ENCODE measurements around the gene ATP8A1.

The ATP8A1 gene

DNA sequence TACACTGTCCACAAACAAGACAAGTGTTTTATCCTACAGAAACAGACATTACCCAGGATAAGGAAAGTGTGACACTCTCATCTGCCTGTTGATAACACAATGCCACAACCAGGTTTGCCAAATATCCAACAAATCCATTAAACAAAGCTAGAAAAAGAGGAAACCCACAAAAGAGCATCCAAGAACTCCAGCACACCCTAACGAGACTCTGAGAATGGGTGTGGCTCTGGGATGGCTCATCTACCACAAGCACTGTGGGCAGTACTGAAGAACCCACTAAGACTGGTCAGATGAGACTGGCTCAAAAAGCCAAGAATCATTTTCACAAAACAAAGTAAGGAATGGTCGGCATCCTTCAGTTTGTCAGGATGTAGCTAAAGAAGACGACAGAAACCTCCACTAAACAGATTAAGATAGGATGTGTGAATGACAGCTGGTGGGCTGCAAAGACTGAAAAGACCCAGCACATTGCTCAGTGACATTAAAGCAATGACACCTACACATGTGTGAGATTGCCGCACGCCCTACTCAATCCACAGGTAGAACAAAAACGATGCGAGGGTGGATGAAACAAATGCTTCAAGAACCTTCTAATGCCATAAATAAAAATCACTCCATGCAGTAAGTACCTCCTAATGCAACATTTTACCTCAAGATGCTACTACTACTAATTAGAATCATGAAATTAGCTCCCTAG lies 14.7 kb downstream of the ATP8A1 start:
- peak overlapping the region; percentile 97 for H3K27ac Mint-ChIP-seq
- peaks cover 62% of the 10 kb centered on the region for H3K4me1 Mint-ChIP-seq
- DNase-seq (ENCODE audit: low spot score in 2 of 2) (no peak), ATAC-seq (ENCODE audit: low read depth) (no peak)
- H3K36me3 Mint-ChIP-seq: no peaks in the 10 kb centered on the region
- H3K27me3 Mint-ChIP-seq: no peaks in the 10 kb centered on the region
- peaks cover 1% of the 10 kb centered on the region for H3K9me3 Mint-ChIP-seq
- H3K4me3 Mint-ChIP-seq: peak overlapping the region; percentile 55

DNA sequence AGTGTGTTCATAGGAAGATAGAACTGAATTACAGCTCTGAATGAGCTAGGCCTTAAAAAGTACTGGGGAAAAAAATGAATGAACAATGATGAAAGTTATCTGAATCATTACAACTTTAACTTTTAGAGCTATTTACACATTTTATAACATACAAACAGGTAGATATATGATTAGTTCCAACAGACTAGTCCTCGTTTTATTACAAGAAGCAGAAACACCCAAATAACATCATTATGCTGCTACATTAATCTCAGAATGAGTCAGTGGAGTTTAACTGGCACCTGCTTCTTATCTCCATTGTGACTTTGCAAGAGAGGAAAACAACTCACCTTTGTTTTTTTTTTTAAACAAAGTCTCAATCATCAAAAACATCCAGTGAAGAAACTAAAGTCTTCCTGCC lies 15.2 kb downstream of the ATP8A1 start:
- peak overlapping the region; percentile 55 for H3K4me3 Mint-ChIP-seq
- no peaks in the 10 kb centered on the region for H3K36me3 Mint-ChIP-seq
- ATAC-seq (ENCODE audit: low read depth) (no peak), DNase-seq (ENCODE audit: low spot score in 2 of 2) (no peak)
- no peaks in the 10 kb centered on the region for H3K27me3 Mint-ChIP-seq
- peak overlapping the region; percentile 97 for H3K27ac Mint-ChIP-seq
- peaks cover 68% of the 10 kb centered on the region for H3K4me1 Mint-ChIP-seq
- peaks cover 1% of the 10 kb centered on the region for H3K9me3 Mint-ChIP-seq

DNA sequence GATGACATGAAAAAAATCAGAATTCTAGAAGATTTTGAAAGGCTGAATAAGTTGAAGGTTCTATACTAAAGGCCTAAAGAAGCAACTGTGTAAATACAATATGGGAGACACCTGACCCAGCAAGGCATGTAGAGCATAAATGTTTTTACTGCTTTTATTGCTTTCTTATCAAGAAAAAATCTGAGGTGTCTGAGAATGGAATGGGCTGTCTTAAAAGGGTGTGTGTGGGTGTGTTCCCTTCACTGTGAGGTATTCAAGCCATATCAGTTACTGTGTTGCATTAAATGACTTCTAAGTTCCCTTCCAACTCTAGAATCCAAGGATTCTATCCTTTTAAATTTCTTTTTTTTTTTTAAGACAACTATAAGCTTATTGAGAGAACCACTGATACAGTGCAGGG lies 15.7 kb downstream of the ATP8A1 start:
- H3K4me1 Mint-ChIP-seq: peaks cover 71% of the 10 kb centered on the region
- no peaks in the 10 kb centered on the region for H3K36me3 Mint-ChIP-seq
- DNase-seq (ENCODE audit: low spot score in 2 of 2) (no peak), ATAC-seq (ENCODE audit: low read depth) (no peak)
- H3K9me3 Mint-ChIP-seq: peaks cover 1% of the 10 kb centered on the region
- H3K27me3 Mint-ChIP-seq: no peaks in the 10 kb centered on the region
- no peak overlapping the region for H3K4me3 Mint-ChIP-seq
- peak overlapping the region; percentile 97 for H3K27ac Mint-ChIP-seq

DNA sequence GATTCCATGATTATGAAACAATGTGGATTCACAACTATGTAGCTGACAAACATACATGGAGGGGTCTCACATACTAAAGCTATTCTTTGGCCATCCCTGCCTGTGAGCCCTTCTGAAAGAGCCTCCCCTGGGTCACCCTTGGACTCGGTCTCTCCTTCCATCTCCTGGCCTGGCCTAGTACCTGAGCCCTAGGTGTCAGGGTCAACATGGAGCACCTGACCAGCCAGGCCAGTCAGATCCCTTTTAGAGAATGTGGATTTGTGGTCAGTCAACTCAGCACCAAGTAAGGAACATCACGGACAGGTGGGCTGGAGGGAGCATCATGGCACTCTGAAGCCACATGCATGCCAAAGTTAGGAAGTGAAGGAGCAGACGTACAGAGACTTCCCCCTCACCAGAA lies 16.3 kb downstream of the ATP8A1 start:
- H3K4me3 Mint-ChIP-seq: no peak overlapping the region

DNA sequence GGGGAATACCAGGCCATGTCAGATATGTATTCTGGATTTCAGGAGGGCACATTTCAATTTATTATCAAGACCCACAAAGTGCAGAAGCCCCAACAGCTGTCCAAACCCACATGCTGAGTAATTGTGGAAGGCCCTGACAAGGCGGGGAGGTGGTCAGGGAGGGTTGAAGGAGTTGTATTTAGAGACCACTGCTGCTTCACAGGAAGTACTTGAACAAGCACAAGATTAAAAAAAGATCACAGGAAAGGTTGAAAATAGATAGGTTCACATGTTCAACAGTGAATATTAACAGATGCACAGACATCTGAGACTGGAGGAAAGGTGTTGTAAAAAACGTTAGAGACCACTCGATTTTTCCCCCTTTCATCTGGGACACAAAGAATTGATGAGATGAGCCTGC lies 17.9 kb downstream of the ATP8A1 start:
- ATAC-seq (ENCODE audit: low read depth) (no peak), DNase-seq (ENCODE audit: low spot score in 2 of 2) (no peak)
- Mint-ChIP-seq H3K27ac (peak overlapping the region; percentile 86), H3K4me3 (peak overlapping the region; percentile 65), H3K4me1 (peaks cover 65% of the 10 kb centered on the region), H3K9me3 (peaks cover 1% of the 10 kb centered on the region), H3K27me3 (no peaks in the 10 kb centered on the region), H3K36me3 (no peaks in the 10 kb centered on the region)

More for the DNA sequence above, 16.3 kb downstream of the ATP8A1 start:
- ATAC-seq (ENCODE audit: low read depth): no peak
- Mint-ChIP-seq H3K36me3 (no peaks in the 10 kb centered on the region), H3K9me3 (peaks cover 1% of the 10 kb centered on the region), H3K4me1 (peaks cover 71% of the 10 kb centered on the region), H3K27me3 (no peaks in the 10 kb centered on the region), H3K27ac (peak overlapping the region; percentile 97)
- no peak for DNase-seq (ENCODE audit: low spot score in 2 of 2)

DNA sequence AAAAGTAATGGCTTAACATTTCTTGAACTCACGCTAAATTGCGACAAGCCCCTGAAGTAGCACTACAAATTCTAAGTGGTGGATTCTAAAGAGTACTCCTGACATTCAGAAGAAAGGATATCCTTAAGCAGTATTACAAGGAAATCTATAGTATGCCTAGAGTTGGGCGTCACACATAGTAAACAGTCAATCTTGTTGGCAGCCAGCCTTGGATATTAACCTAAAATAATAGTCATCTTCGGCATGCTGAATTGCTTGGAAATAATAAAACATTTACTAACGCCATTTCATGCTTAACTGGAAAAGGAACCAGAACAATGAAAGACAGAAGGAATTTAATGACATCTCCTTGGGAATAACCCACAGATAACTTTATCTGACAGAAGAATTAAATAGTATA lies 18.6 kb downstream of the ATP8A1 start:
- DNase-seq (ENCODE audit: low spot score in 2 of 2) (no peak), ATAC-seq (ENCODE audit: low read depth) (no peak)
- Mint-ChIP-seq H3K27ac (peak overlapping the region; percentile 86), H3K4me3 (peak overlapping the region; percentile 65), H3K4me1 (peaks cover 65% of the 10 kb centered on the region), H3K36me3 (no peaks in the 10 kb centered on the region), H3K9me3 (peaks cover 1% of the 10 kb centered on the region), H3K27me3 (no peaks in the 10 kb centered on the region)

DNA sequence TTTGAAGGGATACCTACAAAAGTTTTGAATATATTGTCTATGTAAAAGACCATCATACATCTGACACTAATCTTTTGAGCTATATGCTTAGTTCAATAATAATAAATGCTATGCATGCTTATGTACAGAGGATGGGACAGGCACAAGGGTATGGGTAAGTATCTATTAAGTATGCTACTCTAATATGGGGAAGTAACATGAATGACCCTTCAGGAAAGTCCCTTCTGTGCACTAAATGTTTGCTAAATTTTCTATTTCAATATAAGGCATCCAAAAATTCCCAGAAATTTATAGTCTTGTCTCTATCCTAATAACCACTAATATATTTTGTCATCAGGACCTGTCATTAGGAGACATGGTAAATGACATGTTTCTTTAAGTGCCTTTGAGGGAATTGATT lies 19.0 kb downstream of the ATP8A1 start:
- H3K27ac Mint-ChIP-seq: peak overlapping the region; percentile 86
- peaks cover 68% of the 10 kb centered on the region for H3K4me1 Mint-ChIP-seq
- ATAC-seq (ENCODE audit: low read depth) (peak; percentile 66), DNase-seq (ENCODE audit: low spot score in 2 of 2) (no peak)
- H3K27me3 Mint-ChIP-seq: no peaks in the 10 kb centered on the region
- peak overlapping the region; percentile 18 for H3K4me3 Mint-ChIP-seq
- H3K9me3 Mint-ChIP-seq: peaks cover 1% of the 10 kb centered on the region
- no peaks in the 10 kb centered on the region for H3K36me3 Mint-ChIP-seq

DNA sequence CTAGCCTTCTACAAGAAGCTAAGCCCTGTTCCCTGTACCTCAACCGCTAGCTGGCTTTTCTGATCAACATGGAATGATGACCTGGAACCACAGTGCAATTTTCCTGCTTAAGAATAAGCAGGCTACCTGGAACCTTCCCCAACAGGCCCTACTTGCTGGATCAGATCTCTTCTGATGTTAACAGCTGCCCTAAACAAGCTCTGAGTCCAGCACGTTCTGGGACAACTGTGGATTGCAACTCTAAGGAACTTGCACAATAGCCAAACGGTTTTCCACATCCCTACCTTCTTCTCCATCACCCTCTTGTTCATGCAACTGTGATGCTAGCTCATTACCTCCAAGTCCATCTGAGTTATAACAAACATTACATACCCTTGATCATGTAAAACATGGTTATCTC lies 19.8 kb downstream of the ATP8A1 start:
- H3K27me3 Mint-ChIP-seq: no peaks in the 10 kb centered on the region
- H3K4me3 Mint-ChIP-seq: no peak overlapping the region
- H3K9me3 Mint-ChIP-seq: peaks cover 1% of the 10 kb centered on the region
- no peak for ATAC-seq (ENCODE audit: low read depth)
- H3K4me1 Mint-ChIP-seq: peaks cover 64% of the 10 kb centered on the region
- no peaks in the 10 kb centered on the region for H3K36me3 Mint-ChIP-seq
- peak overlapping the region; percentile 86 for H3K27ac Mint-ChIP-seq
- DNase-seq (ENCODE audit: low spot score in 2 of 2): no peak

DNA sequence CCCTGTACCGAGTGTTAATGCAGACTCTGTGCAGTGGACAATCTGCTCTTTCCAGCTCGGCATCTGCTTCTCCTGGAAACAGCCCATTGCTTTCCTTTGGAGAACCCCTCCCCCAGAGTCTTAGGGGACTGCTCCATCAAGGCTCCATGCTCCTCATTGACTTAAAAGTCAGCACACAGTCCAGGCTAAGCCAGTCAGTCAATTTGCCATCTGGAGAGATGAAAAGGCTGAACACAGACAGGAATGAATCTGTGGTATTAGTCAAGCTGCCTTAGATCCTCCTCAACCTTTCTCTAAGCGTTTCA lies 20.3 kb downstream of the ATP8A1 start:
- Mint-ChIP-seq H3K36me3 (peaks cover 2% of the 10 kb centered on the region), H3K27ac (peak overlapping the region; percentile 86), H3K27me3 (no peaks in the 10 kb centered on the region), H3K9me3 (peaks cover 1% of the 10 kb centered on the region), H3K4me3 (no peak overlapping the region), H3K4me1 (peaks cover 64% of the 10 kb centered on the region)
- ATAC-seq (ENCODE audit: low read depth): no peak
- DNase-seq (ENCODE audit: low spot score in 2 of 2): no peak

DNA sequence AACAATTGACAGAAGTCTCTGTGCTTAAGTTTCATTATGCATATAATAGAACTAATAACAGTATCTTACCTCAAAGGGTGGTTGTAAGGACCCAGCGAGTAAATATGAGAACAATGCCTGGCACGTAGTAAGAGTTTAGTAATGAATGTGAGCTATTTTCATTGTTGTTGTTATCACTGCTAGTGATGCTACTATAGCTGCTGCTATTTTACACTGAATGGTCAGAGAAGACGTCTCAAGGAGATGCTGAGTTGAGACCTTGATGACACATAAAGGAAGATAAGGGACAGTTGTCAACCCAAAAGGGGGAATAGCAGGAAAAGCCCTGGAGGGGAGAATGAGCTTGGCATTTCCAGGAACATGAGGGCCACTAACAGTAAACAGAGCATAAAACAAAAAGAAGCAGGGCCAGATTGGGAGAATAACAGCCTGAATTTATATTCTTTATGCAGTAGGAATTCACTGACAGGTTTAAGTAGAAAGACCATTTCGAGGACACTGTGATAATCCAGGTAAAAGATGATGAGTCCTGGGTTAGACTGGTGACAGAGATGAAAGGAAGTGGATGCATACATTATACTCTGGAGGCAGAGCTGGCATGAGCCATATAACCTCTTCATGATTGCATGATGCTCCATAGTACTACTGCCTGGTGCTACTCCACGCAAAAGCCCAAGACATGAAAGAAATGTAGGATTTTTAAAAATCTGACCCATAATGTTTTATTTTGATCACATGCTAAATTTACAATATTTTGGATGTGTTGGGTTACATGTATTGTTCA lies 23.1 kb downstream of the ATP8A1 start:
- no peak for ATAC-seq (ENCODE audit: low read depth)
- peak overlapping the region; percentile 86 for H3K27ac Mint-ChIP-seq
- H3K27me3 Mint-ChIP-seq: no peaks in the 10 kb centered on the region
- peaks cover 48% of the 10 kb centered on the region for H3K4me1 Mint-ChIP-seq
- peaks cover 3% of the 10 kb centered on the region for H3K36me3 Mint-ChIP-seq
- no peak for DNase-seq (ENCODE audit: low spot score in 2 of 2)
- H3K4me3 Mint-ChIP-seq: no peak overlapping the region
- peaks cover 1% of the 10 kb centered on the region for H3K9me3 Mint-ChIP-seq

DNA sequence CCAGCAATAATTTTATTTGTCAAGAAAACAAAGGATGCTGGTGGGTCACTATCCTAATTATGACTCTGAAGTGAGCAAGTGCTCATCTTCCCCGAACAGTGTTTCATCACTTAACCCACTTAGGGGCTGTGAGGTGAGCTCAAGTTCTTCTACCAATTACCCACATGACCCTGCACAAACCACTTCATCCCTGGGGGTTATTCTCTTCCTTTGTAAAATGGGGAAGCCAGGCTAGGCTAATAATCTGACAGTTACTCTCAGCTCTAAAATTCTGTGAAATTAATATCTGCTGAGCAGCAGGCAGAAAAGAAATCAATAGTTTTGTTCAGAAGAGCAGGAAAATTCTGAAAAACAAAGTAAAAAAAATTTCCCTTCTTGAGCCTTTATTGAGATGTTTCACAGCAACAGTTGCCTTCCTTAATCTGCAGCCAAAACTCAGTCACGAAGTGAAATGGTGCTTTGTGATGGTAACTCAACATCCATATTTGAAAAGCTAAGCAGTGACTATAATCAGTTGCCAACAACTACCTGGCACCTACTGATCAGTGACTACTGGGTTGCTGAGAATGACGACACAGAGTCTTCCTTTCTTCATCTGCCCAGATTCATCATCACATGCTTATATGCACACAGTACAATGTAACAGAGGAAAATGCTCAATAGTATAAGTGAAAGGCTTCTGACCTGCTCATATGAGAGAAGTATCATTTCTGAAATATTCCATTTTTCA lies 24.1 kb downstream of the ATP8A1 start:
- Mint-ChIP-seq H3K27ac (peak overlapping the region; percentile 86), H3K27me3 (no peaks in the 10 kb centered on the region), H3K36me3 (peaks cover 3% of the 10 kb centered on the region), H3K4me1 (peaks cover 54% of the 10 kb centered on the region), H3K4me3 (peak overlapping the region; percentile 41), H3K9me3 (peaks cover 1% of the 10 kb centered on the region)
- ATAC-seq (ENCODE audit: low read depth) (peak; percentile 36), DNase-seq (ENCODE audit: low spot score in 2 of 2) (no peak)

DNA sequence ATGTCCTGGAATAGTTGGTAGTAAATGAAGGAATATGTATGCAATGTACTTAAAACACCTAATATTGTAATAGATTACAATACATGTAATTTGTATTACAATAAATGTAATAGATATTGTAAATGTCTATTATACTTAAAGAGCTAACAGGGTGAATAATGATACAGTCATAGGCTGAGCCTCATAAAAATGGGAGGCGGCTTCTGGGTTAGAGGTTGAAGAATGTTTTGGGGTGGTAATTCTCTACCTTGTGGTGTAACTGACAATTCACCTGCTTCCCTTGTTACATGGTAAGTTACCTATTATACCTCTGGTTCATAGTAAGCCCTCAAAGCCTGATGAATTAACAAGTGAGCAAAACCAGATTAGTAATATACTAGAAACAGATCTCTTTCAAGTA lies 26.0 kb downstream of the ATP8A1 start:
- Mint-ChIP-seq H3K27ac (no peak overlapping the region), H3K4me3 (no peak overlapping the region), H3K27me3 (no peaks in the 10 kb centered on the region), H3K9me3 (no peaks in the 10 kb centered on the region), H3K36me3 (peaks cover 3% of the 10 kb centered on the region), H3K4me1 (peaks cover 51% of the 10 kb centered on the region)
- DNase-seq (ENCODE audit: low spot score in 2 of 2) (no peak), ATAC-seq (ENCODE audit: low read depth) (no peak)

DNA sequence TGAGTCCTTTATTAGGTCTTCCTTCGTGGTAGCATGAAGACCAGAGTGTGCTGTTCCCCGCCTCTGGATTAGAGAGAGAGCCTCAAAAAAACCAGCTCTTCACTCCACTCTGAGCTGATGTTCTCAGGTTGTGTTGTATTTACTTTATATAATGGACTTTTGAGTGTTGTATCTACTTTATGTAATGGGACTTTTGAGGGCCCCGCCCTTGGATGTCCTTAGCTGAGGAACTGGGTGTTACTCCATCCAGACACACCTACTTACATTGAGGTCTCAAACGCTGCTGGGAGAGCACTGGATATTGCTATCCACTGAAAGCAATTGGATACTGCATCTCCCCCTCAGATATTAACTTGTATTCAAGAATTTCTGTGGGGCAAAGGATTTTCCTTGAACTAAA lies 28.2 kb downstream of the ATP8A1 start:
- no peak for ATAC-seq (ENCODE audit: low read depth)
- Mint-ChIP-seq H3K4me3 (peak overlapping the region; percentile 67), H3K9me3 (no peaks in the 10 kb centered on the region), H3K4me1 (peaks cover 47% of the 10 kb centered on the region), H3K27ac (peak overlapping the region; percentile 94), H3K27me3 (no peaks in the 10 kb centered on the region), H3K36me3 (peaks cover 3% of the 10 kb centered on the region)
- no peak for DNase-seq (ENCODE audit: low spot score in 2 of 2)

DNA sequence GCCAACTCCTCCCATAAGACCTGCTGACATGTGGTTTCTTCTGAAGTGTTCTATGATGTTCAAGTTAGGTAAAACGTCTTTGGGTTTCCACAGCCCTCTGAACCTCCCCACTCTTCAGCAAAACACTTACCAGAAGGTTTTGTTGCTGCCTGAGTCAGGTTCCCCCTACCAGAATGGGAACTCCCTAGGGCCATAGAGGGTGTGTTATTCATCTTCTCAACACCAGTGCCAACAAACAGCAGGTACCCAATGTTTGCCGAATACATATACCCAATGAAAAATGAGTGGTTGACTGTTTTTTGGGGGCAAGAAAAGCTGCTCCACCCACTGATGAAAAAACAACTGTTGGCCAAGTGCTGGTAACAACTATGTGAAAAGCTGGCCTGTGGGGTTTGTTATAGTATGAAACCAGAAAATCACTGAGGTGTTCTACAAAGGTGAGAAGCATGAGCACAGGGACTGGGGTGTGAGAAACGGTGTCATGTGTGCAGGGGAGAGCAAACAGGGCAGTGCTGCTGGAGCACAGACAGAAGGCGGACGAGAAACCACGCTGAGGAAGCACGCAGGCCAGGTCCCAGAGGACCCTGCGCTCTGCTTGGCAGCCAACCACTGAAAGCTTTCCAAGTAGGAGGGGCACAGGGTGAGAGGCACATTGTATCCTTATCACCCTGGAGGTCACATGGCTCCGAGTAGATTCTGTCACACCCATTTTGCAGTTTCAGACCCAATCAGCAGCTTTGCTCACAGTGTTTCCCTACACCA lies 28.8 kb downstream of the ATP8A1 start:
- Mint-ChIP-seq H3K4me3 (peak overlapping the region; percentile 67), H3K4me1 (peaks cover 44% of the 10 kb centered on the region)

More for the DNA sequence above, 28.8 kb downstream of the ATP8A1 start:
- DNase-seq (ENCODE audit: low spot score in 2 of 2): peak; percentile 45 to 56
- no peaks in the 10 kb centered on the region for H3K27me3 Mint-ChIP-seq
- peak; percentile 76 for ATAC-seq (ENCODE audit: low read depth)
- H3K9me3 Mint-ChIP-seq: no peaks in the 10 kb centered on the region
- H3K27ac Mint-ChIP-seq: peak overlapping the region; percentile 94
- peaks cover 6% of the 10 kb centered on the region for H3K36me3 Mint-ChIP-seq
